Liver (tissue), 9 donors: ENCODE measurements around the gene SMIM35. TPM values are rescaled to one million over a fixed set of nuclear protein-coding genes. Genes with fewer than 3 reads are reported as not detected.

ENCODE experiments used
- DNase-seq: peaks from one replicate; pipeline ENCODE4 v3.0.0-alpha.2; 2017; ENCODE audit warnings: low spot score
- H3K27ac ChIP-seq, 2 donors: one replicate each; pipeline ENCODE4 v1.7.0; 2013; ENCODE audit warnings: inconsistent platforms in 2 of 2, low read length in 2 of 2, control low read depth in 1 of 2, low read depth in 1 of 2, mild to moderate bottlenecking in 1 of 2
- H3K27me3 ChIP-seq, 4 donors: one replicate each; pipeline versions ENCODE4 v1.6.1 to v1.7.0; 2013; ENCODE audit warnings: low read length in 3 of 4, inconsistent platforms in 1 of 4, mild to moderate bottlenecking in 1 of 4, moderate library complexity in 1 of 4; ENCODE audit not compliant: control insufficient read depth in 4 of 4, insufficient read depth in 4 of 4
- H3K36me3 ChIP-seq, 4 donors: one replicate each; pipeline versions ENCODE4 v1.6.1 to v1.7.0; 2013; ENCODE audit warnings: low read length in 3 of 4, mild to moderate bottlenecking in 3 of 4, low read depth in 1 of 4, moderate library complexity in 1 of 4; ENCODE audit not compliant: control insufficient read depth in 4 of 4, insufficient read depth in 3 of 4
- H3K4me1 ChIP-seq, 4 donors: one replicate each; pipeline versions ENCODE4 v1.6.1 to v1.7.0; 2013; ENCODE audit warnings: low read length in 3 of 4, mild to moderate bottlenecking in 3 of 4, moderate library complexity in 1 of 4; ENCODE audit not compliant: control insufficient read depth in 4 of 4, insufficient read depth in 4 of 4
- H3K4me3 ChIP-seq, 3 donors: one replicate each; pipeline versions ENCODE4 v1.6.1 to v1.7.0; 2013; ENCODE audit warnings: low read length in 3 of 3, control low read depth in 1 of 3, low read depth in 1 of 3, mild to moderate bottlenecking in 1 of 3
- H3K9ac ChIP-seq, 2 donors: one replicate each; pipeline ENCODE4 v1.7.0; 2013; ENCODE audit warnings: low read length in 2 of 2, mild to moderate bottlenecking in 2 of 2, moderate library complexity in 2 of 2, control low read depth in 1 of 2, low read depth in 1 of 2
- H3K9me3 ChIP-seq, 4 donors: one replicate each; pipeline versions ENCODE4 v1.6.1 to v1.7.0; 2013; ENCODE audit warnings: low read length in 3 of 4; ENCODE audit not compliant: control insufficient read depth in 4 of 4
- ATF3 ChIP-seq: IDR thresholded peaks from 2 replicates; pipeline ENCODE4 v1.6.1; 2016; ENCODE audit warnings: antibody characterized with exemption
- CTCF ChIP-seq: fragments of 150-350 bp; IDR thresholded peaks from 2 replicates; pipeline ENCODE4 v1.5.1; 2017; ENCODE audit warnings: improper control_type of control experiment, low read depth, low read length; ENCODE audit not compliant: missing input control
- EGR1 ChIP-seq, 2 donors: IDR thresholded peaks; 2 replicates each; pipeline ENCODE4 v1.6.1; 2016 to 2018; ENCODE audit warnings: antibody characterized with exemption in 2 of 2, low read depth in 2 of 2
- FOXA1 ChIP-seq: IDR thresholded peaks from 2 replicates; pipeline ENCODE4 v1.6.1; 2016; ENCODE audit warnings: antibody characterized with exemption
- FOXA2 ChIP-seq: IDR thresholded peaks from 2 replicates; pipeline ENCODE4 v1.6.1; 2016; ENCODE audit warnings: antibody characterized with exemption
- GABPA ChIP-seq, 2 donors: IDR thresholded peaks in 1 of 2; conservative IDR thresholded peaks in 1 of 2; 2 replicates each; pipeline ENCODE4 v1.6.1; 2016; ENCODE audit warnings: antibody characterized with exemption in 2 of 2, mild to moderate bottlenecking in 1 of 2, moderate library complexity in 1 of 2
- HNF4A ChIP-seq, 2 donors: conservative IDR thresholded peaks; 2 replicates each; pipeline ENCODE4 v1.6.1; 2016; ENCODE audit warnings: antibody characterized with exemption in 2 of 2, mild to moderate bottlenecking in 2 of 2
- HNF4G ChIP-seq: IDR thresholded peaks from 2 replicates; pipeline ENCODE4 v1.6.1; 2016; ENCODE audit warnings: antibody characterized with exemption
- JUND ChIP-seq, 2 donors: IDR thresholded peaks; 2 replicates each; pipeline ENCODE4 v1.6.1; 2016; ENCODE audit warnings: antibody characterized with exemption in 2 of 2
- MAX ChIP-seq: IDR thresholded peaks from 2 replicates; pipeline ENCODE4 v1.6.1; 2016; ENCODE audit warnings: antibody characterized with exemption
- NR2F2 ChIP-seq: IDR thresholded peaks from 2 replicates; pipeline ENCODE4 v1.6.1; 2016; ENCODE audit warnings: antibody characterized with exemption
- RAD21 ChIP-seq, 2 donors: IDR thresholded peaks; 2 replicates each; pipeline ENCODE4 v1.6.1; 2016; ENCODE audit warnings: antibody characterized with exemption in 2 of 2, mild to moderate bottlenecking in 2 of 2
- REST ChIP-seq: IDR thresholded peaks from 2 replicates; pipeline ENCODE4 v1.6.1; 2016; ENCODE audit warnings: antibody characterized with exemption, mild to moderate bottlenecking
- RXRA ChIP-seq, 2 donors: IDR thresholded peaks; 2 replicates each; pipeline ENCODE4 v1.6.1; 2017 to 2018; ENCODE audit warnings: antibody characterized with exemption in 2 of 2, mild to moderate bottlenecking in 1 of 2
- SP1 ChIP-seq: IDR thresholded peaks from 2 replicates; pipeline ENCODE4 v1.6.1; 2018; ENCODE audit warnings: antibody characterized with exemption, mild to moderate bottlenecking
- TAF1 ChIP-seq: conservative IDR thresholded peaks from 2 replicates; pipeline ENCODE4 v1.6.1; 2016; ENCODE audit warnings: antibody characterized with exemption, mild to moderate bottlenecking
- YY1 ChIP-seq: IDR thresholded peaks from 2 replicates; pipeline ENCODE4 v1.6.1; 2016; ENCODE audit warnings: antibody characterized with exemption, mild to moderate bottlenecking
- ZBTB33 ChIP-seq: IDR thresholded peaks from 2 replicates; pipeline ENCODE4 v1.6.1; 2016; ENCODE audit warnings: antibody characterized with exemption
- WGBS: extraction: QIAGEN DNeasy Blood & Tissue Kit; methylation state at CpG from one replicate; pipeline ENCODE4 v1.1.7; 2013; 5-methylcytosine and 5-hydroxymethylcytosine counted together
- polyA plus RNA-seq, 2 donors: library from polyadenylated mRNA; stranded (reverse) in 1 of 2; unstranded in 1 of 2; fragments of 200-250 nt in 1 of 2; fragments of >200 nt in 1 of 2; fragmentation: Nextera tagmentation in 1 of 2; extraction: Ambion mirVana in 1 of 2; gene quantifications; one replicate each; pipeline versions ENCODE4 v1.2.1 to v1.2.3, GENCODE V29; 2013 to 2015
- total RNA-seq, 2 donors: library from RNA; depleted of rRNA; stranded (reverse); fragments of >200 nt; gene quantifications; one replicate each; pipeline ENCODE4 v1.2.3, GENCODE V29; 2014
- donor health status: healthy.
- donor health status: healthy.
- donor health status: healthy.
- donor health status: healthy.
- donor health status: healthy.

The SMIM35 gene
- total and polyA plus RNA-seq, 4 donors, result 0.07 TPM; not detected in 3

GRCh38 chr11:118095493-118095892 lies 8.7 kb upstream of the SMIM35 start (continued):
- no peak for TF ChIP-seq REST

GRCh38 chr11:118092907-118093571 lies 6.3 kb upstream of the SMIM35 start:
- TF ChIP-seq EGR1 (IDR thresholded peaks at IDR 0.05; ENCODE audit: low read depth in 2 of 2) (no peak), RXRA (IDR thresholded peaks at IDR 0.05) (no peak), HNF4A (conservative IDR thresholded peaks at IDR 0.05) (no peak), RAD21 (IDR thresholded peaks at IDR 0.05) (no peak), FOXA2 (no peak), GABPA (IDR thresholded peaks at IDR 0.05 in 1 of 2, conservative IDR thresholded peaks at IDR 0.05 in 1 of 2) (no peak), MAX (no peak), HNF4G (no peak), ATF3 (no peak), FOXA1 (no peak), TAF1 (no peak), ZBTB33 (no peak), SP1 (no peak), YY1 (no peak), JUND (IDR thresholded peaks at IDR 0.05) (no peak), NR2F2 (no peak), REST (no peak), CTCF (no peak)
- Histone ChIP-seq H3K36me3 (no peaks in the 10 kb centered on the region), H3K4me3 (no peak overlapping the region), H3K4me1 (peaks cover 0 to 9% (median 1%) of the 10 kb centered on the region in 4 donors), H3K27me3 (no peaks in the 10 kb centered on the region), H3K9me3 (peaks cover 0 to 10% (median under 1%) of the 10 kb centered on the region in 4 donors), H3K27ac (no peak overlapping the region), H3K9ac (no peak overlapping the region)
- WGBS, result 78% methylated on average over 8 of the region's 8 CpGs
- no peak for DNase-seq
